ENCODE measurements around the gene ARHGAP6.

Gene ARHGAP6

DNA sequence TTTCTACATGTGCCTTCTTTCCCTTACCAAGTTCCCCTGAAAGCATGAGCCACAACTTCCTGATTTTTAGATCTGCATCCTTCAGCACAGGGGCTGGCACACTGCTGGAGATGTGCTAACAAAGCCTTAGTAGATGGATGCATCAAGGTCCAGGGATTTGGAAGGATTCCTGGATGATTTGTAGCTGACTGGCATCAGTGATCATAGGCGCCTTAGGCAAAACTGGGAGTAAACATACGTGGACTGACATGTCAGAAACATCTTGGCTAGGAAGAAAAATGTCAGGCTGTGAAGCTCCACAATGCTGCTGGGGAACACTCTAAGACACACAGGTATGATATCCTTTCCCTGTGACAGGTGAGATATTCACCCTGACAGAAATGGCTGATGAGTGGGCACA is 216.1 kb downstream of the ARHGAP6 start:
- Histone ChIP-seq H3K27me3 (ENCODE audit: control insufficient read depth, insufficient read depth, low read length, poor library complexity, severe bottlenecking) (no peaks in the 10 kb centered on the region), H3K27ac (ENCODE audit: insufficient read depth, low read depth, low read length, poor library complexity, severe bottlenecking) (no peak overlapping the region), H3K36me3 (ENCODE audit: control insufficient read depth, insufficient read depth, low read length) (no peaks in the 10 kb centered on the region), H3K4me1 (ENCODE audit: control insufficient read depth, insufficient read depth, low read length) (no peaks in the 10 kb centered on the region), H3K4me3 (ENCODE audit: insufficient read depth, low read depth, low read length) (no peak overlapping the region), H3K9me3 (ENCODE audit: control insufficient read depth, low read length) (no peaks in the 10 kb centered on the region)
- WGBS, 2 experiments = 86 to 89% methylated on average over 2 of the region's 2 CpGs

DNA sequence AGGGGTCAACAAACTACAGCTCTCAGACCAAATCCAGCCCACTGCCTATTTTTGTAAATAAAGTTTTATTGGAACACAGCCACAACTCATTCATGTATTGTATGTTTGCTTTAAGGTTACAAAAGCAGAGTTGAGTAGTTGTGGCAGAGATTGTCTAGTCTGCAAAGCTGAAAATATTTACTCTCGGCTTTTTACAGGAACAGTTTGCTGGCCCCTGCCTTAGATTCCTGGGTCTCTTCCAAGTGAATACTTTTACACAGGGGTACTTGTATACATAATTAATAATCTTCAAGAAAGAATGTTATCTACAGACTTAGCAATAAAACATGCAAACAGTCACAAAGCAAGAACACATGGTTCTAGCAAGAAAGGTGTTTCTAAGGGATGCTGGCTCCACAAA is 218.3 kb downstream of the ARHGAP6 start:
- H3K4me3 ChIP-seq (ENCODE audit: insufficient read depth, low read depth, low read length) = no peak overlapping the region
- 100% methylated on average over 1 of the region's 1 CpG; no CpG with 5 or more reads in 1 of the 2 experiments for WGBS, 2 experiments
- H3K4me1 ChIP-seq (ENCODE audit: control insufficient read depth, insufficient read depth, low read length) = no peaks in the 10 kb centered on the region
- H3K36me3 ChIP-seq (ENCODE audit: control insufficient read depth, insufficient read depth, low read length) = no peaks in the 10 kb centered on the region
- no peak overlapping the region for H3K27ac ChIP-seq (ENCODE audit: insufficient read depth, low read depth, low read length, poor library complexity, severe bottlenecking)
- no peaks in the 10 kb centered on the region for H3K27me3 ChIP-seq (ENCODE audit: control insufficient read depth, insufficient read depth, low read length, poor library complexity, severe bottlenecking)
- no peaks in the 10 kb centered on the region for H3K9me3 ChIP-seq (ENCODE audit: control insufficient read depth, low read length)

DNA sequence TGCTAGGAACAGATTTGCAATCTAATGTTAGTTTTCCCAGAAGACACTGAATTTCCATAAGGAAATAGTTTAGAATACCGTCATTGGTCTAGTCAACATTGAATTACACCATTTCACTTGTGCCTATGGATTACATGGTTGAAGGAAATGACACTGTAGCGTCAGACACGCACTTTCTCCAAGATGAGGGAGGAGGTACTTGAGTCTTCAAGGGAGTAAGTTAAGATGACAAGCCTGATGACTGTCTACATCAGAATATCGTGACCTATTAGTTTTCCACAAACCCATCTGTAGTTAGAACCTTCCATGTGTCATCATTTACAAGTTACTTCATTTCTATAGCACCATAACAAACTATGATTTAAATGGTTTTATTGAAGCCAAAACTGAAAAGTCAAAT is 218.8 kb downstream of the ARHGAP6 start:
- Histone ChIP-seq H3K27ac (ENCODE audit: insufficient read depth, low read depth, low read length, poor library complexity, severe bottlenecking) (no peak overlapping the region), H3K36me3 (ENCODE audit: control insufficient read depth, insufficient read depth, low read length) (no peaks in the 10 kb centered on the region), H3K9me3 (ENCODE audit: control insufficient read depth, low read length) (no peaks in the 10 kb centered on the region), H3K4me1 (ENCODE audit: control insufficient read depth, insufficient read depth, low read length) (no peaks in the 10 kb centered on the region), H3K27me3 (ENCODE audit: control insufficient read depth, insufficient read depth, low read length, poor library complexity, severe bottlenecking) (no peaks in the 10 kb centered on the region), H3K4me3 (ENCODE audit: insufficient read depth, low read depth, low read length) (no peak overlapping the region)
- WGBS, 2 experiments = 88 to 94% methylated on average over 4 of the region's 4 CpGs

DNA sequence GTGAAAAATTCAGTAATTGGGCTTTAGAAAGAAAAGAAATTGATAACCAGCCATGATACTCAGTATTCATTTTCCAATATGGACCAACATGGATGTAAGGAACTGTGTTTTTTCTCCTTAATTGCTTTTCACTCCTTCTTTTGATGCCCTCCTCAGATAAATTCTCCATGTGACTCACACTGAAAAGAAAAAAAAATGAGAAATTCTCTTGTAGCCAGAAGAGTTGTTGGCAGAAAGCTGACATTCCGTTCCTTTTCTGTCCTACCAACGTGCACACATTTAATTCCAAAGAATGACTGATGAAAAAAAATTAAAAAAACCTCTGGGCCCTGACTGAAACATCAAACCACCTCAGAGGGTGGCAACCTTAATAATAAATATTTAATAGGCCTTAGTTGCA is 219.4 kb downstream of the ARHGAP6 start:
- no peaks in the 10 kb centered on the region for H3K27me3 ChIP-seq (ENCODE audit: control insufficient read depth, insufficient read depth, low read length, poor library complexity, severe bottlenecking)
- no peaks in the 10 kb centered on the region for H3K9me3 ChIP-seq (ENCODE audit: control insufficient read depth, low read length)
- no peaks in the 10 kb centered on the region for H3K36me3 ChIP-seq (ENCODE audit: control insufficient read depth, insufficient read depth, low read length)
- no peak overlapping the region for H3K27ac ChIP-seq (ENCODE audit: insufficient read depth, low read depth, low read length, poor library complexity, severe bottlenecking)
- 100% methylated on average over 2 of the region's 2 CpGs for WGBS, 2 experiments
- no peaks in the 10 kb centered on the region for H3K4me1 ChIP-seq (ENCODE audit: control insufficient read depth, insufficient read depth, low read length)
- H3K4me3 ChIP-seq (ENCODE audit: insufficient read depth, low read depth, low read length) = no peak overlapping the region

DNA sequence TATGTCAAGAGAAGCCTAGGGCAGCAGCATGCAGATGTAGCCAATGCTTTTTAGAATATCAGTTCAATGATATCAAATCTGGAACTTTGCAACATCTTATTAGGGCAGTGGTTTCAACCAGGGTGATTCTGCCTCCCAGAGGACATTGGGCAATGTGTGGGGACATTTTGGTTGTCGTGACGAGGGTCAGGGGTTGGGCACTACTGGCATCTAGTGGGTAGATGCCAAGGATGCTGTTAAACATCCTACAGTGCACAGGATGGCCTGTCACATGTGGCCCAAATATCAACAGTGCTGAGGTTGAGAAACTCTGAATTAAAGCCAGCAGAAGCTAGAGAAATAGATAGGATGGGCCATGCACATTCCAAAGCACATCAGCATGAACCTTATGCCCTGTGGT is 220.2 kb downstream of the ARHGAP6 start:
- H3K9me3 ChIP-seq (ENCODE audit: control insufficient read depth, low read length) = no peaks in the 10 kb centered on the region
- H3K4me1 ChIP-seq (ENCODE audit: control insufficient read depth, insufficient read depth, low read length) = no peaks in the 10 kb centered on the region
- WGBS, 2 experiments = 94 to 97% methylated on average over 2 of the region's 2 CpGs
- H3K27ac ChIP-seq (ENCODE audit: insufficient read depth, low read depth, low read length, poor library complexity, severe bottlenecking) = no peak overlapping the region
- no peak overlapping the region for H3K4me3 ChIP-seq (ENCODE audit: insufficient read depth, low read depth, low read length)
- H3K27me3 ChIP-seq (ENCODE audit: control insufficient read depth, insufficient read depth, low read length, poor library complexity, severe bottlenecking) = no peaks in the 10 kb centered on the region
- H3K36me3 ChIP-seq (ENCODE audit: control insufficient read depth, insufficient read depth, low read length) = no peaks in the 10 kb centered on the region

DNA sequence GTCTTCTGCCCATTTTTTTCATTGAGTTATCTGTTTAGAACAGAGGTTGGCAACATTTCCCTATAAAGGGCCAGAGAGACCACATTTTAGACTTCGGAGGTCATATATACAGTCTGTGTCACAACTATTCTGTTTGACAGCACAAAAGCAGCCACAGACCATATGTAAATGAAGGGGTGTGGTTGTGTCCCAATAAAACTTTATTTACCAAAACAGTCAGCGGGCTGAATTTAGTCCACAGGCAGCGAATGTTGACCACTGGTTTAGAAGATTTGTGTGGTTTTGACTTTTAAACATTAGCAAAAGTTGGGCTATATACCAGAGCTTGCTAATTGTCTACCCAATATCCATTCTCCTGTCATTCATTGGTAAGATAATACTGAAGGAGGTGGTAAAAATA is 221.7 kb downstream of the ARHGAP6 start:
- Histone ChIP-seq H3K27me3 (ENCODE audit: control insufficient read depth, insufficient read depth, low read length, poor library complexity, severe bottlenecking) (no peaks in the 10 kb centered on the region), H3K4me1 (ENCODE audit: control insufficient read depth, insufficient read depth, low read length) (no peaks in the 10 kb centered on the region)
- 40 to 63% methylated on average over 2 to 3 of the region's 3 CpGs for WGBS, 2 experiments

DNA sequence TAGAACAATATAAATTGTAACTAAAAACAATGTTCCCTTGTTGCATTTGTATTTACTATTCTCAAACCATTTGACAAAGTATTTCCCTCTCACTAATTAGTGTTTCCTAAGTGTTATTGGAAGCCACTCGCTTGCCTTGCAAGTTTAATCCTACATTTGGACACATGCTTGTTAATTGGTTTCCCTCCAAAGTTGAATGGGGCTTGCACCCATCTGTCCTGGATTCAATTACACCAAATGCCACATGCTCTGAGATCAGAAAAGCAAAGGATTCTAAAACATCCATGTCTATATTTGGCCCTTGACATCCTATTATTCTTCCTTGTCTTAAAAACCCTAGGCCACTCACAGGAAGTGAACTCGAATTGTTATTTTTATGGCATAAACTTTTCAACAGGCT is 225.9 kb downstream of the ARHGAP6 start:
- no peaks in the 10 kb centered on the region for H3K27me3 ChIP-seq (ENCODE audit: control insufficient read depth, insufficient read depth, low read length, poor library complexity, severe bottlenecking)
- WGBS, 2 experiments = 91 to 100% methylated on average over 1 to 2 of the region's 2 CpGs
- H3K9me3 ChIP-seq (ENCODE audit: control insufficient read depth, low read length) = no peaks in the 10 kb centered on the region
- no peaks in the 10 kb centered on the region for H3K4me1 ChIP-seq (ENCODE audit: control insufficient read depth, insufficient read depth, low read length)
- no peak overlapping the region for H3K4me3 ChIP-seq (ENCODE audit: insufficient read depth, low read depth, low read length)
- H3K36me3 ChIP-seq (ENCODE audit: control insufficient read depth, insufficient read depth, low read length) = no peaks in the 10 kb centered on the region
- no peak overlapping the region for H3K27ac ChIP-seq (ENCODE audit: insufficient read depth, low read depth, low read length, poor library complexity, severe bottlenecking)

More for the DNA sequence above, 221.7 kb downstream of the ARHGAP6 start:
- no peak overlapping the region for H3K4me3 ChIP-seq (ENCODE audit: insufficient read depth, low read depth, low read length)
- no peaks in the 10 kb centered on the region for H3K9me3 ChIP-seq (ENCODE audit: control insufficient read depth, low read length)
- no peak overlapping the region for H3K27ac ChIP-seq (ENCODE audit: insufficient read depth, low read depth, low read length, poor library complexity, severe bottlenecking)
- no peaks in the 10 kb centered on the region for H3K36me3 ChIP-seq (ENCODE audit: control insufficient read depth, insufficient read depth, low read length)

DNA sequence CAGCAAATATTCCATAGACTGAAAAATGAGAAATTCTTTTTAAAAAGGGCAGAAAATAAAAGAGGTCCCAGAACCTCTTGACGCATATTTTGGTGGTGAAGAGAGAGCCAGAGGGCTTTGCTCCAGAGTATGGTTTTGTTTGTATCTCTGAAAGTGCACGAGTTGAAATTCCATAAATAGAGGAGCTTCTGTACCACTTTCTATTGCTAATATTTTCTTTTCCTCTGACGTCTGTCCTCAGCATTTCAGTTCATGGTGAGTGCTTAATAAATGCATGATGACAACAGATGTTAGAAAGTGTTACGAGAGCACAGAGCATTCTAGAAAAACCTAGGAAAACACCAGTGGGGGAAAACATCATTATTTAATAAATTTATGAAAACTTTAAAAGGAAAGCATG is 227.0 kb downstream of the ARHGAP6 start:
- Histone ChIP-seq H3K27ac (ENCODE audit: insufficient read depth, low read depth, low read length, poor library complexity, severe bottlenecking) (no peak overlapping the region), H3K9me3 (ENCODE audit: control insufficient read depth, low read length) (no peaks in the 10 kb centered on the region), H3K4me1 (ENCODE audit: control insufficient read depth, insufficient read depth, low read length) (no peaks in the 10 kb centered on the region), H3K27me3 (ENCODE audit: control insufficient read depth, insufficient read depth, low read length, poor library complexity, severe bottlenecking) (no peaks in the 10 kb centered on the region), H3K4me3 (ENCODE audit: insufficient read depth, low read depth, low read length) (no peak overlapping the region), H3K36me3 (ENCODE audit: control insufficient read depth, insufficient read depth, low read length) (no peaks in the 10 kb centered on the region)
- WGBS, 2 experiments = 90 to 100% methylated on average over 1 to 2 of the region's 4 CpGs

DNA sequence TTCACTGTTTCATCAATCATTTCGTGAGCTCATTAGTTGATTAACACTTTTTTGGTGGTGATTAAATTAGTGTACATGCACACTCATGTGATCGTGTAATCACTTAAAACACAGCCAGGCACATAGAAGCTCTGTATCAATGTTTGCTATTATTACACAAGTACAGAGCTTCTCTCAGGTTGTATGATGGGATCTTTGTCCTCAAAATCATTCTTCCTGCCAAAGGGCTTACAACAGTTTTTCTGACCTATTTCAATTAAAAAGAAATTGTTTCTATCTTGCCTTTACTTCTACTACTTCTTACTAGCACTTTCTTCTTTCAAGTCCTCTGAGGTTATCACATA is 227.4 kb downstream of the ARHGAP6 start:
- Histone ChIP-seq H3K27ac (ENCODE audit: insufficient read depth, low read depth, low read length, poor library complexity, severe bottlenecking) (no peak overlapping the region), H3K9me3 (ENCODE audit: control insufficient read depth, low read length) (no peaks in the 10 kb centered on the region)
- 85% methylated on average over 2 of the region's 2 CpGs; no CpG with 5 or more reads in 1 of the 2 experiments for WGBS, 2 experiments

DNA sequence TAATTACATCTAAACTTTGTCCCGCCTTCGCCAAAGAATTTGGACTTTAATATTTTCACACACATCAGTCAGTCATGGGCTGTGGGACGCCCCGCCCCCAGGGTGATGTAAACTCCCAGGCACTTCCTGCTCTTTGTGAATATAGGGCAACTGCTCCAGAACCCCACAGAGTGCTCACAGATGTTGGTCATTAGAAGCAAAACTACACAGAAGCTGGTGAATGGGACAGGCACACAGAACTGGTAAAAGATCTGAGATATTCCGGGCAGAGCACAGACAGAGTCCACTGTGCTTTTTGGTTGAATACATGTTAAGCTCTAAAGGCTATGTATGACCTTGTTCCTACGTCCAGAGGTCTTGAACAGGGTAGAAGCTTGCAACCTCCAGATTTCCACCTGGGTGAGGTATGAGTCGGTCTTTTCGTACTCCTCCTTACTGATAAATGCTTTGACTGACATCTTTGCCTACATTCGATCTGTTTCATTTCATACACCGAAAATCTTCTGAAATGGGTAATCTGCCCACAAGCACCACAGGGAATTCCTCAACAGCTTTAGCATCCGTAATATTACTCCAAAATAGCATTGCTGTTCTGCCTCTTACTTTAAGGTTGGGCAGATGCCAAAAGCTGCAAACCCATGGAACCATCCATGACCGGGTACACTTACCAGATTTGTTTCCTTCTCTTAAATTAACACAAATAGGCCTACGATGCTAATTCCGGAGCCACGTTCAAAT is 227.9 kb downstream of the ARHGAP6 start:
- WGBS, 2 experiments = 84 to 85% methylated on average over 12 to 15 of the region's 15 CpGs
- no peaks in the 10 kb centered on the region for H3K36me3 ChIP-seq (ENCODE audit: control insufficient read depth, insufficient read depth, low read length)
- no peaks in the 10 kb centered on the region for H3K9me3 ChIP-seq (ENCODE audit: control insufficient read depth, low read length)
- H3K27me3 ChIP-seq (ENCODE audit: control insufficient read depth, insufficient read depth, low read length, poor library complexity, severe bottlenecking) = no peaks in the 10 kb centered on the region
- H3K4me3 ChIP-seq (ENCODE audit: insufficient read depth, low read depth, low read length) = no peak overlapping the region
- H3K27ac ChIP-seq (ENCODE audit: insufficient read depth, low read depth, low read length, poor library complexity, severe bottlenecking) = no peak overlapping the region
- H3K4me1 ChIP-seq (ENCODE audit: control insufficient read depth, insufficient read depth, low read length) = no peaks in the 10 kb centered on the region

More for the DNA sequence above, 227.4 kb downstream of the ARHGAP6 start:
- Histone ChIP-seq H3K4me3 (ENCODE audit: insufficient read depth, low read depth, low read length) (no peak overlapping the region), H3K27me3 (ENCODE audit: control insufficient read depth, insufficient read depth, low read length, poor library complexity, severe bottlenecking) (no peaks in the 10 kb centered on the region), H3K36me3 (ENCODE audit: control insufficient read depth, insufficient read depth, low read length) (no peaks in the 10 kb centered on the region), H3K4me1 (ENCODE audit: control insufficient read depth, insufficient read depth, low read length) (no peaks in the 10 kb centered on the region)

DNA sequence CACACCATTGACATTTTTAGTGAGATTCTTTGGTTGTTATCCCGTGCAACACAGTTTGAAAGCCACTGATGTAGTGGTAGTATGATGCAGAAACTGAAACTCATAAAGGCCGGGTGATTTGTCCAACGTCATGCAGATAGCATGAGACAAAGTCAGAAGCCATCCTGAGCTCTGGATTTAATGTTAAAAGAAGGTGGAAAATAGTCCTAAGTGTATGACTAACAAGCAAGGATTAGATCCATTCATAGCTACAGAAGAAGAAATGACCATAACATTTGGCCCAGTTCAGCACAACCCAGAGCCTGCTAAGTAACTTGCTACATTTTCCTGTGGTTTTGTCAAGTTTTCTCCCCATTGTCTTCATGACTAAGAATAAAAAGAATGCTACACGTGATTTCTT is 230.2 kb downstream of the ARHGAP6 start:
- H3K27ac ChIP-seq (ENCODE audit: insufficient read depth, low read depth, low read length, poor library complexity, severe bottlenecking) = no peak overlapping the region
- H3K36me3 ChIP-seq (ENCODE audit: control insufficient read depth, insufficient read depth, low read length) = no peaks in the 10 kb centered on the region
- no peaks in the 10 kb centered on the region for H3K9me3 ChIP-seq (ENCODE audit: control insufficient read depth, low read length)
- H3K27me3 ChIP-seq (ENCODE audit: control insufficient read depth, insufficient read depth, low read length, poor library complexity, severe bottlenecking) = no peaks in the 10 kb centered on the region
- H3K4me1 ChIP-seq (ENCODE audit: control insufficient read depth, insufficient read depth, low read length) = no peaks in the 10 kb centered on the region
- H3K4me3 ChIP-seq (ENCODE audit: insufficient read depth, low read depth, low read length) = no peak overlapping the region
- WGBS, 2 experiments = 93 to 94% methylated on average over 4 of the region's 4 CpGs
